ENCODE results near the gene RAB7B. TPM values are rescaled to one million over a fixed set of nuclear protein-coding genes. Genes with fewer than 3 reads are reported as not detected.

Gene RAB7B
- total RNA-seq, 1 donor from 2014 or later: not detected

GRCh38 chr1:206023695-206024094, 20.5 kb upstream of the RAB7B start, which contains the start of gene CTSE:
Gene CTSE, minus strand, starts transcription at chr1:206023895. Its CDS starts 104 bp downstream, at chr1:206023791.
- intact Hi-C loops (cut with micrococcal nuclease): no loop called here

DNA sequence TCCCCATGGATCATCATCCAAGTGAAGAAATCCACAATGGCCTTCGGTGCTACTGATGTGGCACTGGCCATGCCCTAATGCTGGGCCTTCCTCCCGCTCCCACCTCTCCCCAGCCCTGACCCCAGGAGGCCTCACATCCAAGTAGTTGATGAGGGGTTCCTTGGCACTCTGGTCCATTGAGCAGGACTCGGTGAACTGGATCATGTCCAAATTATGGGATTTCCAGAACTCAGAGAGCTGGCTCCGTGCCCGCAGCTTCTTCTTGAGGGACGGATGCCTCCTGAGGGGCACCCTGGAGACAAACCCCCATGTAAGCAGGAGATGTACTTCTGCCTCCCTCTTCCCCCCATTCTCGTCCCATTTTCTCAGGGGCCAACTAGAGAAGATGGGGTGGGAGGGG, 19.6 kb upstream of the RAB7B start:
- intact Hi-C loops (cut with micrococcal nuclease): no loop called here

DNA sequence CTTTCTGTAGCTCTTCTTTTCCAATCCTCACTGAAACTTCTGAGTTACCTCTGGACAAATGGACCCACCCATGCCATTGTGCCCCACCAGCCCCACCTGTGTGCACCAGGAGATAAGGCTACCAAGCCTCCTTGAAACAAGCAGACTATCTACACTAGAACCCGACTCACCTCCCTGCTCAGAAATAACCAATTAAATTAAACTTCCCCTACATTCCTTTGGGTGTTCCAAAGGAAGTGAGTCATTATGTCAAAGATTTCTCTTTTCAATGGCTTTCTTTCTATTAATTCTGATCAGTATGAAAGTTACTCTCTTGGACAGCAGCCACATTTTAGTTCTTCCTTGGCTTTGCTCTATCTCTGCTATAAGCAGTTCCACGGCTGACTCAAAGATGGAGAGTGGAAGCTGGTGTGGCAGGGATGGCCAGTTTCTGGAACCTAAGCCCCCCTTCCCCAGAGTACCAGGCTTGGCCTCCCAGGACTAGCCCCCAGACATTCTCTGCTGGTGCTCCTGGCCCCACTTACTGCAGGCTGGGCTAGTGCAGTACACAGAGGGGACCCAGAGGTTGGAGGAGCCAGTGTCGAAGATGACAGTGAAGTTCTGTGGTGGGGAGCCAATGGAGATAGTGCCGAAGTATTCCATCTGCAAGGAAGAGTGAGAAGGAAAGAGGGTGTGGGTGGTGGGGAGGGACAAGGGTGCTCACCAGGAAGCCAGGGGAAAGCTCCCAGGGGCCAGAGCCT, 18.6 kb upstream of the RAB7B start:
- intact Hi-C loops (cut with micrococcal nuclease): no loop called here

- intact Hi-C loops (cut with micrococcal nuclease): no loop called here
Observed at GRCh38 chr1:206021008-206021625, 17.9 kb upstream of the RAB7B start.

DNA sequence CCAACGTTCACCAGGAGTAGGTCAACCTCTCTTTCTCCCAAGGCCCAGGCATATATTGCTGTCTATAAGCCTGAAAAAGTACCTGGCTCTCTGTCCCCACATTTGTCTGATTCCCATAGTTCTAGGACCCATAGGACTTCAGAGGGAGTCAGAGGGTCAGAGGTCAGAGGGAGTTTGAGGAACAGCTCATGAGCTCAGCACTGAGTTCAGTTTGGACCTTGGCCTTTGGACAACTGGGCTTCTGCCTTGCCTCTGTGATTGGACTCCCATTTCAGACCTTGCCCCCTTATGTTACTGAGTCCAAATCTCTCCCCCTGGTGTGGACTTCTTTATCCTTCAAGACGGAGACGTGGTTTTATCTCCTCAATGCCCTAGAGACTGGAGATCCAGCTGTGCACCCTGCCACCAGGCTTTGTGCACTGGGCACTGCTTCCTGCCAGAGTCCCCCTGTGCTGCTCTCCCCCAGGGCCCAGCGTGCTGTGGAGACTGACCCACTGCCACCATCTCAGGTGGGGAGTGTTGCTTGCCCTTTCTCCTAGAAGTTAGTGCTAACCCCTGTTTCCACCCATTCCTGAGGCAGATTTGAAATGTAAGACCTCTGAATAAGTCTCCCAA, 17.3 kb upstream of the RAB7B start:
- intact Hi-C loops (cut with micrococcal nuclease): no loop called here

DNA sequence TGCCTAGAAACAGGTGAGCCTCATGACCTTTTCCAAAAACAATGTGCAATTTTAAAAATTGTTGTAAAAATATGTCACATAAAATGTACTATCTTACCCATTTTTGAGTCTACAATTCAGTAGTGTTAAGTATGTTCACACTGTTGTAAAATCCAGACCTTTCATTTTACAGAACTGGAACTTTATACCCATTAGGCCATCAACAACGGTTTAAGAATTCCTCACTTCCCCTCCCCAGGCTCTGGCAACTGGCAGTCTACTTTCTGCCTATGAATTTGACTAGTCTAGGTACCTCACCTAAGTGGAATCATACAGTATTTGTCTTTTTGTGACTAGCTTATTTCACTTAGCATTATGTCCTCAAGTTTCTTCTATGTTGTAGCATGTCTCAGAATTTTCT, 11.9 kb upstream of the RAB7B start:
- intact Hi-C loops (cut with micrococcal nuclease): no loop called here

DNA sequence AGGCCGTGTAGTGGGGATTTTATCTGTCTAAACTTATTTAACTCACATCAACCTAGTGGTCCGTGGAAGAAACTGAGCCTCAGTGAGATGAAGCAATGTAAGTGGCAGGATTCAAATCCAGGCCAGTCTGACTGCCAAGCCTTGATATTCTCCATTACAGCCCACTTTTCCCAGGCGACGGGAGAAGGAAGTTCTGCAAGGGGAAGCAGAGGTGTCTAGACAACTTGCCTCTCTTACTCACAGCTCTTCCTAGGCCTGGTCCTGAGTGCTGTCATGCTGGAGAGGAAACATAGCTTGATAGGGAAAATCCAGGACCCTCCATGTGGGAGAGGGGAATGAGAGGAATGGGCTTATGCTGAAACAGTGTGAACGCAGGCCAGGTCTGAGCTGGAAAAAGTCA, 11.4 kb upstream of the RAB7B start:
- intact Hi-C loops (cut with micrococcal nuclease): no loop called here

GRCh38 chr1:206013026-206013795, 10.0 kb upstream of the RAB7B start:
- intact Hi-C loops (cut with micrococcal nuclease): no loop called here

- intact Hi-C loops (cut with micrococcal nuclease): no loop called here
Observed at GRCh38 chr1:206012086-206012859, 9.1 kb upstream of the RAB7B start.

DNA sequence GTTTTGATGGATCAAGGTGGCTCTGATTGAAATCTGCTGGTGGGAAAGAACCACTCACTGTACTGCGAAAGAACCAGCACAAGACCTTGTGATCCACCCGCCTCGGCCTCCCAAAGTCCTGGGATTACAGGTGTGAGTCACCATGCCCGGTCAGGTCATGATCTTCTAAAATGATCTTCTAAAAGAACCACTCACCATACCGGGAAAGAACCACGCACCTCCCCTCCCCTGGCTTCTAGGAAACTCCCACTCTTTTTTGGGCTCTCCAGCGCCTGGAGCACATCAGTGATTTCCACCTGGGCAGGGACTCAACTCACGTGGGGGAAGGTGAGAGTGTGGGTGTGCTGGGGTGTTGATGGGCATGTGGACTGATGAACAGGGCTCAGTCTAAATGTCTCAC, 7.9 kb upstream of the RAB7B start:
- intact Hi-C loops (cut with micrococcal nuclease): no loop called here

DNA sequence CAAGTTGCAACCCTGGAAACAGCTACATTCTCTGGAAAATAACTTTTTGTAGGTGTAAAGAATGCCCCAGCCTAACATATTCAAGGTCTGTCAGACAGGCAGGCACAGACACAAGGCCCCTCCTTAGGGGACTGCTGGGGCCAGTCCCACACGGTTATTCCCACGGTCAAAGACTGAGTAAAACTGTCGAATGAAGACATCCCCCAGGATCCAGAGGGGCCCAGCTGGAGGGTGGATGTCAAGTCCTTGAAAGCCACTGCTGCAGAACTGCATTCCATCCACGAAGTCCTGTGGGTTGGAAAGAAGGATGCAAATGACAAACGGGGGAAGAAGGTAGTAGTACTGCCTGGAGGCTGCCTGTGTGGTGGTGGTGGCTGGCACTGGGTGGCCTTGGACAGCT, 6.9 kb upstream of the RAB7B start:
- intact Hi-C loops (cut with micrococcal nuclease): no loop called here

DNA sequence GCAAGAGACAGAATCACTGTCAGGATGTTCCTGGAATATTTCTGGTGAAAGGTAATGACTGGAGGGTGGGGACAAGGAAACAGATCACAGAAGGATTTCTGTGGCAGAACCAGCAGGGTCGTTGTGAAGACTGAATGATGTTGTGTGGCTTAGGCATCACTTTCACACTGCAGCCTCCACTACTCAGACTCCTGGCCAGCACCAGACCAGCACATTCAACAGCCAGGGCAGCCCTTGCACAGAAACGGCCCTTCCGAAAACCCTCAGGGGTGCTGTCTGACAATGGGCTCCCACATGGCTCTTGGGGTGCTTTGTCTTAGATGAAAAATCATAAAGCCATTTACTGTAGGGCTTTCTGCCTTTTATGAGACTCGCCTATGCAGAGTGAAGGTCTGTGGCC, 3.8 kb upstream of the RAB7B start:
- intact Hi-C loops (cut with micrococcal nuclease): no loop called here

DNA sequence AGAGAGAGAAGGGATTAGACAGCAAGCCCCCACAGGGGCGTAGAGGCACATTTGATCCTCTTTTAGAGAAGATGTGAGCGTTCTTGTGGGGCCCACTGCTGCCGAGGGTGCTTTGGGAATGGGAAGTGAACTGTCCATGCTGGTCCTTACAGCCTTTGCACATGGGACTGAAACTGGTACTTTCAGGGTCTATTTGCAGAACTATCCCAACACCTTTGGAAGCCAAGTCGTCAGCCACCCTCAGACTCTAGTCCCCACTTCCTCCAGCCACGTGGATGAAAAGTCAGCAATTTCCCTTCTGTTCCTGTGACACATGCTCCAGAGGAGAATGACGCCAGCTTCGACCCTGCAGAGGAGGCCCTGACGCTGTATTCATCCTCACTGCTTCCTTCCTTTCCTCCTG, 2.6 kb upstream of the RAB7B start:
- intact Hi-C loops (cut with micrococcal nuclease): no loop called here

GRCh38 chr1:206005234-206005633, 2.0 kb upstream of the RAB7B start:
- intact Hi-C loops (cut with micrococcal nuclease): no loop called here

DNA sequence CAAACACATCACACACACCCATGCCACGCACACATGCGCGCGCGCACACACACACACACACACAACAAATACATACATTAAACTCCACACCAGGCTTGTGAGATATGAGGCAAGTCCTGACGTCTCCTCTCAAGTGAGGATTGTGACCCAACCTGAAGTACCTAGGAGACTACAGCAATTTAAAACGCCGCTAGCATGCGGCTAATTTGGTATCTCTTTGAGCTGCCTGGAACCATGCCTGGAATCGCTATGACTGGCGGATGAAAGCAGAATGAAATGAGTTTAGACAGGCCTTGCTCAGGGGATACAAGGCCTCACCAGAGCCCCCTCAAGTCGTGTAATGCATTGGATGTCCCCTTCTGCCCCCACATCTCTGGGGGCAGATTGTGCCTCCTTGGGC, 1.6 kb upstream of the RAB7B start:
- intact Hi-C loops (cut with micrococcal nuclease): no loop called here

DNA sequence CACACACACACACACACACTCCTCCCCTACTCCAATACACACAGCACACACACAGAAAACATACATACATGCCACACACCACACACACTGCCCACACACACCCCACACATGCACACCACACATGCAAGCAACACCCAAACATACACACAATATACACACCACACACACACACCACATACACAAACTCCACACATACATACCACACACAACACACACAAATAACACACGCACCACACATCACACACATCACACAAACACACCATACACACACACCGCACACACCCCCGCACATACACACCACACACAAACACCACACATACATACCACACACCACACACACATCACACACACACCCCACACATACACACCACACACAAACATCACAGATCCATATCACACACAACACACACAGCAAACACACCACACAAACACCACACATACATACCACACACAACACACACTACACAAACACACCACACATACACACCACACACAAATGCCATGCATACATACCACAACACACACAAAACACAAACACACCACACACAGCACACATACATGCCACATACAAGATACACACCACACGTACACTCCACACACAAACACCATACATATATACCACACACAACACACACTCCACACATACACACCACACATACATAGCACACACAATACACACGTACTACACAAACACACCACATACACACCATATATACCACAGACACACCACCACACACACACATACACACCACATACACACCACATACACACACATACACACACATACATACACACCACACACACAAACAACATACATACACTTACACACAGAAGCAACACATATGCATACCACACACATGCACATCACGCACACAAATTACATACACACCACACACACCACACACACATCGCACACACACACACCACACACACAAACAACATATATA, 932 bp upstream of the RAB7B start:
- intact Hi-C loops (cut with micrococcal nuclease): no loop called here

GRCh38 chr1:206002160-206002559, 1.0 kb downstream of the RAB7B start:
- intact Hi-C loops (cut with micrococcal nuclease): no loop called here

GRCh38 chr1:206001476-206001888, 1.7 kb downstream of the RAB7B start:
- intact Hi-C loops (cut with micrococcal nuclease): no loop called here

GRCh38 chr1:206000641-206001339, 2.4 kb downstream of the RAB7B start:
- intact Hi-C loops (cut with micrococcal nuclease): no loop called here

All from T-helper 2 cell treated with Interferon-gamma antibody and Interleukin-4, amounts not matched to agents 100 ng/mL and 5 ng/mL, for 36 hours (primary cell).